Endothelial cell of umbilical vein (primary cell): ENCODE results near the gene C14orf119. TPM values are rescaled to one million over a fixed set of nuclear protein-coding genes. Genes with fewer than 3 reads are reported as not detected.

Experiments
- Bru-seq: library from RNA; stranded (reverse); fragments of 400-500 nt; gene quantifications from one replicate; lab custom pipeline; 2021; lab: Mats Ljungman, UMichigan
- BruChase-seq, 2 experiments: library from RNA; stranded (reverse); fragments of 400-500 nt; gene quantifications; one replicate each; lab custom pipeline; 2021; lab: Mats Ljungman, UMichigan
- BruUV-seq: library from RNA; stranded (reverse); fragments of 400-500 nt; replicated peaks from 2 replicates; lab custom pipeline; 2021; lab: Mats Ljungman, UMichigan
- CTCF ChIA-PET: fragments of 300-600, 350-600 bp; sonication (Branson Sonifier 250); formaldehyde crosslinking; loops from one replicate; lab custom pipeline; 2021; ENCODE audit warnings: antibody characterized with exemption, inconsistent platforms; lab: Charles Lee
- POLR2A ChIA-PET: fragments of 300-600, 350-600 bp; sonication (Branson Sonifier 250); formaldehyde crosslinking; loops from one replicate; lab custom pipeline; 2021; ENCODE audit warnings: antibody characterized with exemption, inconsistent platforms; lab: Charles Lee
- DNase-seq: peaks from one replicate; pipeline ENCODE4 v3.0.0-alpha.2; 2011; ENCODE audit warnings: low read depth, low spot score
- FAIRE-seq: peaks from 2 replicates; lab custom pipeline; 2011; peaks lifted over from hg19 to GRCh38; lab: Jason Lieb, UNC
- H2AFZ ChIP-seq: 2 replicates; pipeline ENCODE4 v1.6.0; 2012; ENCODE audit warnings: low read depth, low read length, control low read depth, inconsistent platforms
- H3K27ac ChIP-seq: 2 replicates; pipeline ENCODE4 v1.5.1; 2011; ENCODE audit warnings: low read depth, mild to moderate bottlenecking, control low read depth, low read length, moderate library complexity; ENCODE audit not compliant: insufficient read depth
- H3K27me3 ChIP-seq, 2 experiments: 2 replicates each; pipeline versions ENCODE4 v1.6.0 to v1.6.1; 2011; ENCODE audit warnings: low read length in 2 of 2, mixed read lengths in 1 of 2; ENCODE audit not compliant: control insufficient read depth in 2 of 2, insufficient read depth in 2 of 2
- H3K36me3 ChIP-seq, 2 experiments: 2 replicates in 1 of 2; 3 replicates in 1 of 2; pipeline ENCODE4 v1.5.1; 2011; ENCODE audit warnings: low read length in 2 of 2, mild to moderate bottlenecking in 1 of 2, moderate library complexity in 1 of 2; ENCODE audit not compliant: control insufficient read depth in 2 of 2, insufficient read depth in 2 of 2; ENCODE audit errors: extremely low read depth in 1 of 2
- H3K4me1 ChIP-seq: 3 replicates; pipeline ENCODE4 v1.5.1; 2011; ENCODE audit warnings: mild to moderate bottlenecking, low read length; ENCODE audit not compliant: control insufficient read depth, insufficient read depth; ENCODE audit errors: extremely low read depth
- H3K4me2 ChIP-seq: 2 replicates; pipeline ENCODE4 v1.6.1; 2011; ENCODE audit warnings: low read length, control low read depth, mixed read lengths; ENCODE audit not compliant: insufficient read depth
- H3K4me3 ChIP-seq, 3 experiments: fragments of 200-600 bp in 1 of 3; sonication (generic), shearing (Covaris generic) in 1 of 3; replicated peaks in 1 of 3; 2 replicates each; pipeline ENCODE4 v1.5.1; 2011 to 2016; ENCODE audit warnings: control low read depth in 3 of 3, low read length in 3 of 3, mild to moderate bottlenecking in 2 of 3, inconsistent platforms in 1 of 3, low read depth in 1 of 3, moderate library complexity in 1 of 3; ENCODE audit not compliant: insufficient read depth in 1 of 3
- H3K79me2 ChIP-seq: 2 replicates; pipeline ENCODE4 v1.6.0; 2012; ENCODE audit warnings: low read length, inconsistent platforms; ENCODE audit not compliant: control insufficient read depth, insufficient read depth
- H3K9ac ChIP-seq: replicated peaks from 2 replicates; pipeline ENCODE3; 2011; ENCODE audit warnings: low read length, control low read depth; ENCODE audit not compliant: insufficient read depth; ENCODE audit errors: extremely low read depth
- H3K9me1 ChIP-seq: replicated peaks from 3 replicates; pipeline ENCODE4 v1.6.0; 2011; ENCODE audit warnings: mild to moderate bottlenecking, low read length; ENCODE audit not compliant: control insufficient read depth, insufficient read depth; ENCODE audit errors: extremely low read depth
- H3K9me3 ChIP-seq: replicated peaks from 2 replicates; pipeline ENCODE4 v1.5.1; 2012; ENCODE audit warnings: low read length, inconsistent platforms; ENCODE audit not compliant: control insufficient read depth, insufficient read depth
- H4K20me1 ChIP-seq: replicated peaks from 2 replicates; pipeline ENCODE3; 2011; ENCODE audit warnings: mild to moderate bottlenecking, low read length; ENCODE audit not compliant: control insufficient read depth, insufficient read depth; ENCODE audit errors: extremely low read depth
- CTCF ChIP-seq, 2 donors: IDR thresholded peaks; 1 replicate in 1 of 2; 2 replicates in 1 of 2; pipeline ENCODE4 v1.5.1; 2011; ENCODE audit warnings: low read length in 2 of 2, mild to moderate bottlenecking in 2 of 2, moderate library complexity in 2 of 2, control low read depth in 1 of 2, inconsistent platforms in 1 of 2, low read depth in 1 of 2; ENCODE audit not compliant: insufficient read depth in 1 of 2; ENCODE audit errors: extremely low read depth in 1 of 2
- FOS ChIP-seq: IDR thresholded peaks from 2 replicates; pipeline ENCODE4 v1.6.1; 2011; ENCODE audit warnings: mild to moderate bottlenecking, low read length, moderate library complexity, borderline replicate concordance; ENCODE audit not compliant: insufficient read depth
- JUN ChIP-seq: IDR thresholded peaks from 2 replicates; pipeline ENCODE4 v1.6.1; 2011; ENCODE audit warnings: borderline replicate concordance, low read depth; ENCODE audit not compliant: insufficient read length, insufficient read depth
- POLR2A ChIP-seq: IDR thresholded peaks from 2 replicates; pipeline ENCODE4 v1.6.1; 2012; ENCODE audit warnings: low read depth, mild to moderate bottlenecking, control low read depth, low read length
- POLR2AphosphoS5 ChIP-seq: IDR thresholded peaks from 2 replicates; pipeline ENCODE4 v1.6.1; 2012; ENCODE audit warnings: low read depth, mild to moderate bottlenecking, control low read depth, low read length, moderate library complexity; ENCODE audit not compliant: insufficient read depth
- dilution Hi-C: fragments of 300-500 bp; cut with MboI; formaldehyde crosslinking; loops from one replicate; pipeline ENCODE4 v1.15.0; 2019; ENCODE audit warnings: low sequenced_read_pairs; ENCODE audit not compliant: extremely low pct_ligation_motif_present
- intact Hi-C: fragments of 100-400 bp; cut with micrococcal nuclease; formaldehyde crosslinking; loops from one replicate; pipeline ENCODE4 v1.10.0; 2022
- long read RNA-seq: library from polyadenylated mRNA; stranded (forward); transcript quantifications from one replicate; pipeline ENCODE4 v2.0.0, GENCODE V29; 2021
- polyA minus RNA-seq, 3 experiments: library from RNA; depleted of rRNA, polyadenylated mRNA; stranded (reverse); fragments of >200 nt; gene quantifications; 1 replicate in 1 of 3; 2 replicates in 2 of 3; pipeline ENCODE4 v1.2.3, GENCODE V29; 2011
- polyA plus RNA-seq, 4 experiments: library from polyadenylated mRNA; depleted of rRNA in 3 of 4; stranded (reverse) in 3 of 4; unstranded in 1 of 4; fragments of >200 nt; gene quantifications; 2 replicates each; pipeline versions ENCODE4 v1.2.1 to v1.2.3, GENCODE V29; 2011 to 2012; ENCODE audit warnings: missing spikeins in 1 of 4
- total RNA-seq: library from RNA; stranded (reverse); gene quantifications from 2 replicates; pipeline ENCODE4 v1.2.3, GENCODE V29; 2021

Gene C14orf119
- total RNA-seq, result 55.5 and 58.3 TPM in 2 replicates
- 60.5 and 78.7 TPM in 2 replicates for polyA plus RNA-seq
- polyA plus RNA-seq (2011; cell fraction: cytosol; rRNA removed), result 62.7 and 64.0 TPM in 2 replicates
- 35.3 and 36.9 TPM in 2 replicates for polyA plus RNA-seq (2011; cell fraction: nucleus; rRNA removed)
- 55.9 and 63.8 TPM in 2 replicates for polyA plus RNA-seq (2012)
- 83.3 and 87.7 TPM in 2 replicates for polyA minus RNA-seq
- polyA minus RNA-seq (2011; cell fraction: cytosol; rRNA and poly(A)+ RNA removed), result 22.7 TPM
- 9.8 and 21.1 TPM in 2 replicates for polyA minus RNA-seq (2011; cell fraction: nucleus; rRNA and poly(A)+ RNA removed)
- percentile 74 among the genes with signal in this experiment for Bru-seq, nascent RNA
- percentile 75 among the genes with signal in this experiment for BruChase-seq, experiment 1, labeled RNA remaining after a 6-hour chase
- percentile 81 among the genes with signal in this experiment for BruChase-seq, experiment 2, labeled RNA remaining after a 2-hour chase
- long read RNA-seq, transcript C14orf119-201 (2 exons, 3,660 nt), result major isoform, 395 of 430 reads
- long read RNA-seq, partial matches to known transcripts, result 0 of 430 reads
- long read RNA-seq, other reads (novel, unspliced or antisense), result 33 of 430 reads

- POLR2A ChIA-PET, result interaction anchor here (0.6 to 1.9 kb wide), 18 partner anchors 9 to 711 kb away, joined by 3 to 12 read pairs (median 4); partner anchors contain the start of genes PABPN1 and RBM23
- no peak for FAIRE-seq
- peak within 1 kb of the TSS; percentile 89 for H3K27ac ChIP-seq
- H4K20me1 ChIP-seq, result peaks cover 2% of the 10 kb centered on the region
- H3K27me3 ChIP-seq, result no peaks in the 10 kb centered on the region
- dilution Hi-C loops, result no loop called here
- CTCF ChIA-PET, result interaction anchor here (0.5 to 5.1 kb wide), 24 partner anchors 10 to 1237 kb away, joined by 3 to 83 read pairs (median 6); no protein-coding TSS in a partner anchor
- TF ChIP-seq POLR2A (peak; percentile 66), CTCF (IDR thresholded peaks at IDR 0.05; ENCODE audit: extremely low read depth in 1 of 2, insufficient read depth in 1 of 2, low read depth in 1 of 2, low read length in 2 of 2) (no peak), POLR2AphosphoS5 (peak; percentile 66), FOS (peak; percentile 45), JUN (no peak)
- peaks cover 28% of the 10 kb centered on the region for H3K4me1 ChIP-seq
- H3K79me2 ChIP-seq, result peaks cover 67% of the 10 kb centered on the region
- no peaks in the 10 kb centered on the region for H3K9me3 ChIP-seq
- peaks cover 5 to 16% of the 10 kb centered on the region in 2 experiments for H3K36me3 ChIP-seq
- TSS peak; percentile 77 for BruUV-seq
- peak within 1 kb of the TSS; percentile 88 for H2AFZ ChIP-seq
- H3K9me1 ChIP-seq, result no peaks in the 10 kb centered on the region
- H3K4me2 ChIP-seq, result peak within 1 kb of the TSS; percentile 99
- peak within 1 kb of the TSS; percentile 87 to 99 (median 94) for H3K4me3 ChIP-seq
- DNase-seq, result peak; percentile 100
- H3K9ac ChIP-seq, result peak within 1 kb of the TSS; percentile 94
- intact Hi-C loops, result loop anchor here (1.0 to 2.0 kb wide), 3 partner anchors 17 to 226 kb away; partner anchors contain the start of gene PABPN1
These were observed at the start of gene C14orf119 for GRCh38 chr14:23095196-23096108. Gene C14orf119 (plus strand): TSS chr14:23095505. CDS start chr14:23097659, 2,154 bp downstream.
